ENCODE measurements around the gene MINAR1.

Gene MINAR1

DNA sequence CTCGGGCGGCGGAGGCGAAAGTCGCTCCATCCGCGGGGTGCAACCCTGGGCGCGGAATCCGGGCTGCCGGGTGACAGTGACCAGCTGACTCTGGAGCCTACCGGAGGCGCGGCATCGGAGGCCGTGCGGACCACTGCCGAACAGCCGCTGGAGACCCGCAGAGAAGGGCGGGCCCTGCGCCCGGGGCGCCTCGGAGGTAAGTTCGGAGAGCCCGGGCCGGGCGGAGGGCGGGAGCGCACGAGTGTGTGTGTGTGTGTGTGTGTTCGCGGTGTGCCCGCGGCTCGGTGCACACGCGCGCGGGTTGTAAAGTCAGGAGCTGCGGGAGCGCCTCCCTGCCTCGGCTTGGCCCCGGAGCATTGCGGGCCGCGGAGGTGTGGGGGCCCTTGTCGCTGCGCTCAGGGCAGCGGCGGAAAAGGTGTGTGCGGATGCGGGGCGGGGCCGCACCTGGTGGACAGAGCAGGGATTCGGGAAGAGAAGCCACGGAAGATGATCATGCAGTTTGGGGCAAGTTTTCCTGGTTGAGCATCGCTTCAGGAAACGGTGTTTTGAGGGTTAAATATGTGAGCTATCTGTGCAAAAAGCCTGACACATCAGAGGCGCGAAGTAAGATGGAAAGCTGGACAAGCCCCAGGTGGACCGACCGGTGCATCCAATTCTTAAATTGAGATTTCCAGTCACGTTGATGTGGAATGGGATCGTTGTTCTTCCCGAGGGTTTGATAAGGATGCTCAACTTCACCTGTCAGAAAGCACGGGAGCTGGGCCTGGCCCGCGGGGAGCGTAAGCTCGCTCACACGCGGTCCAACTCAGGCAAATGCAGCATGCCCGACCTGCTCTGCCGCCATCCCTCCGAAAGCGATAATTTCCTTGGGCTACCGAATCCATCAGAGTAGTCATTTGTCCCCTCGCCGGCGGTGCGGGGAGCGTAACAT lies 474 bp downstream of the MINAR1 start:
- no peak for DNase-seq

DNA sequence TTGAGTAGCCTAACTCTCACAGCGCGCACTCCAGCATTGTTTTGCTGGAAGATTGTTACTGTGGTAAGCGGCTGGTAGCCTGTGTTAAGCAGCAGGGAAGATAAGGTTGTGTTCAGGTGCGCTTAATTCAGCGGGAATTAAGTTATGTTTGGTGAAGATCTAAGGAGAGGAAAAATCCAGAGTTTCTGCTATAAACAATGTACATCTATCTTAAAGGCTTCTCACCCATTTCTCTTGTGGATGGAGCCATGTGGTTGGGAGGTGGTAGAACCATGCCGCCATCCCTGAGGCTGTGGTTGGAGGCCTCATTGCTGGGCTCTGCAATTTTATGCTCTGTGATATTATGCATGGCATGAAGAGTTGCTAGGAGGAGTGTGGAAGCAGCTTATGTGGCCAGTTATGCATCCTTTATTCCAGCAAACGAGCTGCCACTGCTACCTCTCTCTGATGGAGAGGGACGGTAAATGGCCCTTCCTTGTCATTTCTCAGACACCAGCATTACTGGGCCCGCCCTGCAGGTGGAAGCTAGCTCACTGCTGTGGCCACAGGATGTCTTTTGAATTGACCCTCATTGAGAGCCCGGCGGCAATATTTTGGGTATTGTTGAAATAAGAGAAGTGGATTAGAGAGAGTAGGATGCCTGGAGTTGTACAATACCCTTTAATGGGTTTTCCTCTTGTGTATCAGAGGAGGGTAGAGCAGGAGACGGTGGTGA lies 1.3 kb downstream of the MINAR1 start:
- no peak for DNase-seq

DNA sequence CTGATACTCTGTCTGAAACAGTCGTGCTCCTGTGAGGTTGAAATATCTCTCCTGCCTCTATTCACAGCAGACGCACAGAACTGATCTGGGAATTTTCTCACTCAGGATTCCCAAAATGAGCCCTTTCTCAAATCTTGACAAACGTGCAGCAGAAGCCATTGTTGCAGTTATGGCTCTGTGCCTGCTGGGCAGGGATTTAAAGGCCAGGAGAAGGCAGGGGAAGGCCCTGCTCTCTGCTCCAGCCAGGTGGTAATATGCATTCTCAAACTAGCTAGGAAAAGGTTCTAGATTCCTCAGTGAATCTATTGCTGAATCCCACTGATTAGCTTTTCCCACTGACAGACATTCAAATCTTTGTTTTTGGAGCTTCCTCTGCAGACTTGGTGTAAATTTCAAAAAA lies 2.2 kb downstream of the MINAR1 start:
- DNase-seq: no peak

DNA sequence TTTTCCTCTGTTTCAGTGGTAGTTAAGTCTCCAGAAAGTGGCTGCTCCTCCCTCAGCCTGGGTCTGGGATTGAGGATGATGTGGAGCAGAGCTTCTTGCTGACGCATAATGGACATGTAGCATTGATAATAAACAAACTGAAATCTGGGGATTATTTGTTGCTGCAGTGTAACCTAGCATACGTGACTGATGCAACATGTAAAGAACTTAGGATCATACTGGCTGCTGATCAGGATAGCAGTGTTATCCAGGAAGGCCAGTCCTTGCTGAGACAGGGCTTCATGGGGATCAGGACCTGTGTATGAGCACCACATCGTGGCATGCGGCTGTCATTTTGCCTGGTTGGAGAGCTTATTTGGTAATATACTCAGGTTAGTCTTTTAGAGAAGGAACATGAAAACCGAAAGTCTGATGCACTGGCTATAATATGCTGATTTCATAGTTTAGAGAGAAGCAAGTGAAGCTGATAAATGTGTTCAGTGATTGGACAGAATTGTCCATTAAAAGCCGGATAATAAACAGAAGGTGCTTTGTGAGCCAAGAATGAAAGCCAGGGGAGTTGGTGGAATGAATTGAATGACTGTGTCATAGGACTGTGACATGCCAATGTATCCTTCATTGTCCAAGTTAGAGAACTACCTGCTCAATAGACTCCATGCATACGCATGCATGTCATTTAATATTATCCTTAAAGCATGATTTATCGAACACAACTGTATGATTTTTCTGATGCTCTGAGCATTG lies 4.1 kb downstream of the MINAR1 start:
- DNase-seq: no peak

- DNase-seq: no peak
These were observed 5.3 kb downstream of the MINAR1 start for GRCh38 chr15:79437275-79438000.

- no peak for DNase-seq
These were observed 7.1 kb downstream of the MINAR1 start for GRCh38 chr15:79439236-79439635.

DNA sequence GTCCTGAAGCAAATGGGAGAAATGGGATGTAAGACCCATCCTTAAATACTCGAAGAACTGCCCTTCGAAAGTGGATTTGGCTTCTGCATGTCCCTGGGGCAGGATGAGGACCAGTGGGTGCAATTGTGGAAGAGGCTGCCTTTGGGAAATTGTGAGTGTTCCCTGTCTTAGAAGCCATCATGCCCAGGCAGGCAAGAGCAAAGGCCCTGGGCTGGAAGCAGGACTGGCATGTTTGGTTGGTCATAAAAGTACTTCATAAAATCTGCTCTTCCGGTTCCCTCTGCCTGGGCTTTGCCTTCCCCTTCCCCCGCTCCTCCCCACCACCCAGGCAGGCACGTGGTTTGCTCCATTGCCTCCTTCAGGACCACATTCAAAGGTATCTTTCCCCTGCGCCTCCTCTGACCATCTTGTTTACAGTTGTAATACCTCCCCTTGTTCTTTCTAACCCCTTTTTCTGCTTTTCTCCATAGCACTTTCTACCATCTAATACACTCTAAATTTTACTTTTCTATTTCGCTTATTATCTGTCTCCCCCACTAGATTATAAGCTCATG lies 8.3 kb downstream of the MINAR1 start:
- no peak for DNase-seq

DNA sequence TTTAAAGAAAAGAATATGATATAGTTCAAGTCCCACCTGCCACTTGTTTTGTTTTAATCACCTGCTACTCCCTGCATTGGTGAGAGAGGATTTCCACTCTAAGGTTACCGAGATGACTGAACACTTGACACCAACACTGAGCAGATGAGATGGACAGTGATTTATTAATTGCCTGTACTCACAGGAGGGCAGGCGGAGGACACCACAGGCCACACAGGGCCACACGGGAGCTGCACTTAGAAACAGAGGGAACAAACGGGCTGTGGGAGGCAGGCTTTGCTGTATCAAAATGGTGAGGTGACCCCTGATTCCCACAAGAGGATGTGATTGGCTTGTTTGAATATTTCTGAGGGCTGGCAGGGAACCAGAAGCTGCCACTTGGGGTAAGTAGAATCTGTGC lies 10.8 kb downstream of the MINAR1 start:
- DNase-seq: no peak

- no peak for DNase-seq
These were observed 14.9 kb downstream of the MINAR1 start for GRCh38 chr15:79447060-79447459.

DNA sequence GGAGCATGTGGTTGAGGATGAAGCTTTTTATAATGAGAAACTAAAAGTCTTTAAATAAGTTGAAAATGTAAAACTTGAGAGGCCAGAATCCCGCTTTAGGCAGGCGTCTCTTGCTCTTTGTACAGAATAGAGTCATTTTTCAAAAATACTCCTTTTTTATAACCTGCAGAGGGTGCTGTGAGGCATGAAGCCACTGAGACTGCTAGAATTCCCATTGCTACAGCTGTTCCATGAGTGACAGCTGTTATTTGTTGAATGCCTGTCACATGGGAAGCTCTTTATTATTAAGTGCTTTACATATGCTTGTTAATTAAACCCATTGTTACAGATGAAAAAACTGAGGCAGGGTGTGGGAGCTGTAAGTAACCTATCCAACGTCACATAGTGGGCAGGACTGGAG lies 18.5 kb downstream of the MINAR1 start:
- DNase-seq: no peak

DNA sequence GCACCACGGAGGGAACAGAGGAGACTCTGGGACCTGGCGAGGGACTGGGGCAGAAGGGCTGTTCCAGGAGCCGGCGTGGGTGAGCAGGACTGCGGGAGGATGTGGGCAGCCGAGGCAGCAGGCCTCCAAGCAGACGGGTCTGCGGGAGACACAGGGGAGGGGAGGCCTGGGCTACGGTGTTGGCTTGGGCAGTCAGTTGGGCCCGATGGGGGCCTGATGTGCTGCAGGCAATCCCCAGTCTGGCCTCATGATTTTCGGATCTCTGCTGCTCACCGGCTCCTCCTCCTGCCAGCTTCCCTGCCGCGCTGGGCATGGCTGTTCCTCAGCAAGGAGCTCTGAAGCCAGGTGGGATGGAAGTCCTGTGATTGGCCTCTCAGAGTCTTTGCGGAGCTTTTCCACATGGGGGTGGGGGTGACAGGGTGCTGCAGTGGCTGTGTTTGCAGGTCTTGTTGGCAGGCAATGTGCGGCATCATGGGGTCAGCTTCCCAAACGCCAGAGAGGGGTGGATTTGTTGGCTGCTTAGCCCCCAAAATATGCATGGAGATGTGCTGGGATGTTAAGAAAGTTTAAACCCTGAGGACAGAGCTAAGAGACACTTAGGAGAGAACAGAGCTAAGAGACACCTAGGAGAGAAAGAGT lies 19.3 kb downstream of the MINAR1 start:
- no peak for DNase-seq

- no peak for DNase-seq
These were observed 20.3 kb downstream of the MINAR1 start for GRCh38 chr15:79452244-79453051.

DNA sequence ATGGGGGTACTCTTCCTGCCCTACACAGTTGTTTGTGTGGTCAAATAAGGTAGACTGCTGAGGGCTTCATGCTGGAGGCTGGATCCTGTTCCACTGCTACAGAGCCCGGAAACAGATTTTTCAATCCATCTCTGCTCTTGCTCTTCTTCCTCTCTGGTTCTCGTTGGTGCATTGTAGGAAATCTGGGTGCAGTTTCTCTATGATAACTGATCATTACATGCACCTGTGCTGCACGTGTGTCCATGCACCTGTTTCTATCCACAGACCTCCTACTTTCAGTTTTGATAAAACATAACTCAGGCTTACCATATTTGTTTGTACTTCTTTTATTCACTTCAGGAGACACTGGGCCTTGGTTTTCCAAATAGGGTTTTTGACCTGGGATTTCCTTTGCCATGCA lies 21.3 kb downstream of the MINAR1 start:
- no peak for DNase-seq

DNA sequence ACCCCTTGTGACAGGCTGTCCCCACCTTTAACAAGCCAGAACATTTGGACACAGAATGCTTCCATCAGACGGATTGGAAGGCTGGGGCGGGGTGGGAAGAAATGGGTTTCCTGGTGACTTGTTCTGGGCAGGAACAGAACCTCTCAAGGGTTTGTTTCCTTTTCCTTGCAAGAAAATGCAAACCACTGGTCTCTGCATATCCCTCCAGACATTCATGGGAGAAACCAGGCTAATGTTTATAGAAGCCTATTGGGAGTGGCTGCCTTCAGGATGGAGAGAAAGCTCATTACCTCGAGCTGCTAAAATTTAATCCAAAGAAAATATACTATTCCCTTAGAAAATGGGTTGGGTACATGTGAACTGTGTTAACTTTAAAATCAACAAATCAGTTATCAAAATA lies 21.9 kb downstream of the MINAR1 start:
- DNase-seq: no peak

- DNase-seq: peak; percentile 57
These were observed 23.2 kb downstream of the MINAR1 start for GRCh38 chr15:79455361-79455760.

- no peak for DNase-seq
These were observed 23.8 kb downstream of the MINAR1 start for GRCh38 chr15:79455943-79456342.

DNA sequence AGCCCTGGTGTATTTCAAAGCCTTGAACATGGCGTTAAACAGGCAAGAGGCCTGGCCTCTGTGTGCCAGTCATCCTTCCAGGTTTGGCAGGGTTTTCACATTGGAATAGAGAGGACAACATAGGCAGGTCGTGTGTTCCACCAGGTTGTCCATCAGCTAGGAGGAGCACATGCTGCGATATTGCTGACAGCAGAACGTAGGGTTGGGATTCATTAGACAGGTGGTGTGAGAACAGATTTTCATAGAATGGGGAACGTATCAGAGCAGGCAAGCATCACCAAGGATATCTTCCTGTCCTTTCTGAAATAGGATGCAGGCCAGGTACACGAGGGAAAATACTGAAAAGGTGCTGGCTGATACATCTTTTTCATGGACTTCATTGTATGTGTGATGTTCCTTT lies 26.4 kb downstream of the MINAR1 start:
- no peak for DNase-seq

GRCh38 chr15:79459666-79460065 lies 27.5 kb downstream of the MINAR1 start:
- no peak for DNase-seq

DNA sequence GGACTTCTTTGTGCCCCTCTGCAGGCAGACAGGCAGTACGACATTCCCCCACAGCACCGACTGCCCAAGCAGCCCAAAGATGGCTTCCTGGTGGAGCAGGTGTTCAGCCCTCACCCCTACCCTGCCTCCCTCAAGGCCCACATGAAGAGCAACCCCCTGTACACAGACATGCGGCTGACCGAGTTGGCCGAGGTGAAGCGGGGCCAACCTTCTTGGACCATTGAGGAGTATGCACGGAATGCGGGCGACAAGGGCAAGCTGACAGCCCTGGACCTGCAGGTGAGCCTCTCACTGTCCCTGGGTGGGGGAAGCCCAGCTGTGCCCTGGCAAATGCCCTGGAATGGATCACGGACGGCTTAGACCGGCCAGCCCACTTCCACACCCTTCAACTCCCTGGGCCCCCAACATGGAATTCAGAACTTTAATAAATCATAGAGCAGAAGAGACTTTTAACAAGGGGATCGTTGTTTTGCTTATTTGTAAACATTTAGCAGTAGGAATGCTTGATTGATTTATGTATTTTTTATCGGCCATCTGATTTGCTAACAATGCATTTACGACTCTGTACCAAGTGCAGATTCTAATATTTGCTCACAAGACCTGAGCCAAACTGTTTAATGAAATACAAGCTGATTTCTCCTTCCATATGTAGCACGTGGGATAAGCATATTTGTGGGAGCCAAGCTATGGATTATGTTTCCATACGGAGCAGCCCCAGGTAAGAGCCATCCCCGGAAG lies 31.1 kb downstream of the MINAR1 start:
- no peak for DNase-seq

- no peak for DNase-seq
These were observed 31.7 kb downstream of the MINAR1 start for GRCh38 chr15:79463781-79464270.
